ENCODE measurements around the gene MRPL14. TPM values are rescaled to one million over a fixed set of nuclear protein-coding genes. Genes with fewer than 3 reads are reported as not detected.
"Not testable (repeated sequence)": the region's sequence is repeated elsewhere in the genome, so short reads cannot be mapped to it uniquely, and the experiment has no call there.

MRPL14 gene
- total RNA-seq, 1 donor from 2014 or later: 40.4 TPM

DNA sequence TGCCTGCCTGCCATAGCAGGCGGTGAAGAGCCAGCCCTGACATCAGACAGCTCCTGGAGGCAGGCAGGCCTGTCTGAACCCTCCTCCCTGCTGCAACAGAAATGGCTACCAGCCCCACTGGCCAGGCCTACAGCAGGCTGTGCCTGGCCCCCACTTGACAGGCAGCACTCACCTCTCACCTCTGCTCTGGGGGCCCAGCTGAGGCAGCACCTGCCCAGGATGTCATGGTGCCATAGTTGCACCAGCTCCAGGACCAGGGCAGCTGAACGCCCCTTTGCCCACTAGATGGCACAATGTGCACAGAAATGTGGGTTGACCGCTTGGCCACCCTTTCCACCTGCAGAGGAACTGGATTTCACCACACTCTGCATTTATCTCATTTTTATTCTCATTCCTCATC is 30.6 kb downstream of the MRPL14 start:
- Mint-ChIP-seq H3K36me3 (peaks cover 2% of the 10 kb centered on the region), H3K4me3 (no peak overlapping the region), H3K9me3 (no peaks in the 10 kb centered on the region), H3K27me3 (ENCODE audit: insufficient read depth, low read depth) (peaks cover 4% of the 10 kb centered on the region), H3K27ac (no peak overlapping the region), H3K4me1 (peaks cover 5% of the 10 kb centered on the region)
- H3K4me2 ChIP-seq: no peak overlapping the region
- no peak overlapping the region for H3K4me3 ChIP-seq
- no peaks in the 10 kb centered on the region for H3K79me2 ChIP-seq (ENCODE audit: low read depth)
- TF ChIP-seq EZH2phosphoT487 (IDR thresholded peaks at IDR 0.05): no peak
- TF ChIP-seq, protein P1, sequence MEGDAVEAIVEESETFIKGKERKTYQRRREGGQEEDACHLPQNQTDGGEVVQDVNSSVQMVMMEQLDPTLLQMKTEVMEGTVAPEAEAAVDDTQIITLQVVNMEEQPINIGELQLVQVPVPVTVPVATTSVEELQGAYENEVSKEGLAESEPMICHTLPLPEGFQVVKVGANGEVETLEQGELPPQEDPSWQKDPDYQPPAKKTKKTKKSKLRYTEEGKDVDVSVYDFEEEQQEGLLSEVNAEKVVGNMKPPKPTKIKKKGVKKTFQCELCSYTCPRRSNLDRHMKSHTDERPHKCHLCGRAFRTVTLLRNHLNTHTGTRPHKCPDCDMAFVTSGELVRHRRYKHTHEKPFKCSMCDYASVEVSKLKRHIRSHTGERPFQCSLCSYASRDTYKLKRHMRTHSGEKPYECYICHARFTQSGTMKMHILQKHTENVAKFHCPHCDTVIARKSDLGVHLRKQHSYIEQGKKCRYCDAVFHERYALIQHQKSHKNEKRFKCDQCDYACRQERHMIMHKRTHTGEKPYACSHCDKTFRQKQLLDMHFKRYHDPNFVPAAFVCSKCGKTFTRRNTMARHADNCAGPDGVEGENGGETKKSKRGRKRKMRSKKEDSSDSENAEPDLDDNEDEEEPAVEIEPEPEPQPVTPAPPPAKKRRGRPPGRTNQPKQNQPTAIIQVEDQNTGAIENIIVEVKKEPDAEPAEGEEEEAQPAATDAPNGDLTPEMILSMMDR (IDR thresholded peaks at IDR 0.05): peak; percentile 75
- TF ChIP-seq EZH2 (IDR thresholded peaks at IDR 0.05): no peak
- H3K4me1 ChIP-seq: no peaks in the 10 kb centered on the region
- peaks cover 17% of the 10 kb centered on the region for H4K20me1 ChIP-seq (ENCODE audit: low read depth)
- no peaks in the 10 kb centered on the region for H3K27me3 ChIP-seq
- H3K9ac ChIP-seq: no peak overlapping the region
- H3K9me3 ChIP-seq (ENCODE audit: low read depth): no peaks in the 10 kb centered on the region
- H3K27ac ChIP-seq: no peak overlapping the region
- peaks cover 5% of the 10 kb centered on the region for H3F3A ChIP-seq (ENCODE audit: low read depth)
- H3K36me3 ChIP-seq: no peaks in the 10 kb centered on the region
- no peak overlapping the region for H2AFZ ChIP-seq (replicated peaks)
- peak; percentile 76 for DNase-seq (ENCODE audit: low spot score)

DNA sequence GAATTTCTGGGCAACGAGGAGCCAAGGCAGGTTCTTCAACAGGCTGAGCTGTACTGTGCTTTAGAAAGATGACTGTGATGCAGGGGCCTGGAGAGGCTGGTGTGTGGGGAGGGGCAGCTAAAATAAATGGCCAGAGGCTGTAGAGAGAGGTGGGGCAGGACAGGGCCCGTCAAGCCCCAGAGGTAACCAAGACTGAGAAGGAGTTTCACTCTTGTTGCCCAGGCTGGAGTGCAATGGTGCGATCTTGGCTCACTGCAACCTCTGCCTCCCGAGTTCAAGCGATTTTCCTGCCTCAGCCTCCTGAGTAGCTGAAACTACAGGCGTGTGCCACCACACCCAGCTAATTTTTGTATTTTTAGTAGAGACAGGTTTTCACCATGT is 32.0 kb downstream of the MRPL14 start:
- H3K79me2 ChIP-seq (ENCODE audit: low read depth); H3K9me3 Mint-ChIP-seq: not testable (repeated sequence)
- H3K27ac Mint-ChIP-seq: peak overlapping the region; percentile 8

DNA sequence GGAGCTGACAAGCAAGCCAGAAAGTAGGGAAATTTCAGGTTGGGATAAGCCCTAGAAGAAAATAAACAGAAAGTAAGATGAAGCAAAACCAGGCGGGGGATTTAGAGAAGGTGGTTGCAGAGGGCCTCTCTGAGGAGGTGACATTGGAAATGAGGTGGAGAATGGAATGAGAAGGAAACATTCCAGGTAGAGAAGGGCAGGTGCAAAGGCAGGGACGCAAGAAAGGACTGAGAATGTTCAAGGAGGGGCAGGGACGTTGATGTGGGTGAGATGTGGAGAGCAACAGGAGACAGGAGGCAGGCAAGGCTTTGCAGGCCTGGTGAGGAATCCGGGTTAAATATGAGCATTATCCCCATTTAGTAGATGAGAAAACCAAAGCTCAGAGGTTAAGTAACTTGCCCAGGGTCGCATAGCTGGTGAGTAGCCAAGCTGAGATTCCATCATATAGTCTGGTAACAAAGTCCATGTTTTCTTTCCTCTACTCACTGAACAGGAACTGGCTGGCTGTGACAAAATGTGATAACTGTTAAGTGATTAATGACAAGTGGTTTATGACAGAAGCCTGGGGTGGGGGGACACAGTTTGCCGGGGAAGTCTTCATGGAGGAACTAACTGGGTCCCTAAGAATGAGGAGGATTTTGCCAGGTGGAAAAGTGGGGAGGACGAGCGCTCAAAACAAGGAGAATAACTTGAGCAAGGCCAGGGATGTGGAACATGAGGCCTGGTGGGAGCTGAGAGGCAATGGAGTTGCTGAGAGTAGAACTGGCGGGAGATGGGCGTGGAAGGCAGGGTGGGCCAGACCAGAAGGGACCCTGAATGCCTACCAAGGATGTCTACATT is 32.6 kb downstream of the MRPL14 start:
- no peak overlapping the region for H3K27ac ChIP-seq
- peaks cover 15% of the 10 kb centered on the region for H4K20me1 ChIP-seq (ENCODE audit: low read depth)
- H3K27me3 ChIP-seq: no peaks in the 10 kb centered on the region
- Mint-ChIP-seq H3K36me3 (peaks cover under 1% of the 10 kb centered on the region), H3K4me3 (no peak overlapping the region), H3K4me1 (peaks cover 2% of the 10 kb centered on the region), H3K27me3 (ENCODE audit: insufficient read depth, low read depth) (peaks cover 4% of the 10 kb centered on the region), H3K9me3 (no peaks in the 10 kb centered on the region), H3K27ac (peak overlapping the region; percentile 8)
- H3F3A ChIP-seq (ENCODE audit: low read depth): peaks cover 5% of the 10 kb centered on the region
- H3K4me2 ChIP-seq: no peak overlapping the region
- no peaks in the 10 kb centered on the region for H3K4me1 ChIP-seq
- no peak for DNase-seq (ENCODE audit: low spot score)
- H3K36me3 ChIP-seq: no peaks in the 10 kb centered on the region
- no peaks in the 10 kb centered on the region for H3K79me2 ChIP-seq (ENCODE audit: low read depth)
- no peak overlapping the region for H2AFZ ChIP-seq (replicated peaks)
- no peak overlapping the region for H3K4me3 ChIP-seq
- H3K9me3 ChIP-seq (ENCODE audit: low read depth): no peaks in the 10 kb centered on the region
- TF ChIP-seq EZH2 (IDR thresholded peaks at IDR 0.05): no peak
- TF ChIP-seq, protein P1 (IDR thresholded peaks at IDR 0.05): no peak
- no peak for TF ChIP-seq EZH2phosphoT487 (IDR thresholded peaks at IDR 0.05)
- H3K9ac ChIP-seq: no peak overlapping the region

More for the DNA sequence above, 32.0 kb downstream of the MRPL14 start:
- not testable (repeated sequence) for H3K27ac ChIP-seq; H3K4me2 ChIP-seq; H3K9me3 ChIP-seq (ENCODE audit: low read depth); H3K36me3 ChIP-seq; H3K36me3 Mint-ChIP-seq; H3K4me3 Mint-ChIP-seq; H3K4me3 ChIP-seq; H3K4me1 ChIP-seq; H3K27me3 ChIP-seq; DNase-seq (ENCODE audit: low spot score); H3K27me3 Mint-ChIP-seq (ENCODE audit: insufficient read depth, low read depth); H3K4me1 Mint-ChIP-seq; H3F3A ChIP-seq (ENCODE audit: low read depth); H2AFZ ChIP-seq (replicated peaks); H3K9ac ChIP-seq
- H4K20me1 ChIP-seq (ENCODE audit: low read depth): peaks cover 13% of the 10 kb centered on the region

DNA sequence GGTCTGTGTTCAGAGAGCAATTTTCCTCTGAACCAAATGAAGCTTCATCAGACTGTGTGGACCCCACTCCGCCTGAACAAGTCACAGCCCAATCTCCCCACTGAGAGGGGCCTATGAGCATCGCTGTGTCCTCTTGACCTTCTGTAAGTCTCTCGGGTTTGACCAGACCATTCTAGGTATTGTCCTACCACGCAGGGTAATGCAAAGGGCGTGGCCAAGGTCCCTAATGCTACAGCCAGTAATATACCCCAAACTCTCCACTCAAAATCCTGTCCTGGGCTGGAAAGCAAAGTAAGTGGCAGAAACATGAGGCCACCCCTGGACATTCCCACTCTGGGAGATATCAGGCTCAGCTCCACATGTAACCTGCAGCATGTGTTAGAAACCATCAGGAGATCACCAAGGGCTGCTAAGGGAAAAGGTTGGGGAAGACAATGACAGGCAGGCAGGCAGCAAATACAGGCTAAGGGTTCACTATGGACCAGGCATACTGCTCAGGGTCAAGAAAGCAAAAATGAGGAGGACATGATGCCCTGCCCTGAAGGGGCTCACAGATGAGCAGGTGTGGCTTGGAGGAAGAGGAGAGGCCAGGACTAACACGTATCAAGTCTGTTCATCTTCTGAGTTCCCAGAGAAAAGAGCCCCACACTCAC is 33.4 kb downstream of the MRPL14 start:
- Histone ChIP-seq H3K9me3 (ENCODE audit: low read depth) (no peaks in the 10 kb centered on the region), H4K20me1 (ENCODE audit: low read depth) (peaks cover 18% of the 10 kb centered on the region), H3K4me1 (no peaks in the 10 kb centered on the region), H3F3A (ENCODE audit: low read depth) (peaks cover 5% of the 10 kb centered on the region), H3K27ac (no peak overlapping the region), H3K27me3 (no peaks in the 10 kb centered on the region), H3K4me3 (no peak overlapping the region), H2AFZ (replicated peaks) (no peak overlapping the region), H3K4me2 (no peak overlapping the region), H3K79me2 (ENCODE audit: low read depth) (no peaks in the 10 kb centered on the region), H3K9ac (no peak overlapping the region), H3K36me3 (no peaks in the 10 kb centered on the region)
- TF ChIP-seq, protein P1 (IDR thresholded peaks at IDR 0.05): no peak
- no peak for TF ChIP-seq EZH2phosphoT487 (IDR thresholded peaks at IDR 0.05)
- no peak for TF ChIP-seq EZH2 (IDR thresholded peaks at IDR 0.05)
- Mint-ChIP-seq H3K4me1 (peaks cover 2% of the 10 kb centered on the region), H3K4me3 (no peak overlapping the region), H3K27me3 (ENCODE audit: insufficient read depth, low read depth) (peaks cover 2% of the 10 kb centered on the region), H3K9me3 (no peaks in the 10 kb centered on the region), H3K36me3 (no peaks in the 10 kb centered on the region), H3K27ac (no peak overlapping the region)
- DNase-seq (ENCODE audit: low spot score): no peak

Measured in neural progenitor cell (in vitro differentiated cells).